Measurements from ENCODE around the gene MNAT1.

DNA sequence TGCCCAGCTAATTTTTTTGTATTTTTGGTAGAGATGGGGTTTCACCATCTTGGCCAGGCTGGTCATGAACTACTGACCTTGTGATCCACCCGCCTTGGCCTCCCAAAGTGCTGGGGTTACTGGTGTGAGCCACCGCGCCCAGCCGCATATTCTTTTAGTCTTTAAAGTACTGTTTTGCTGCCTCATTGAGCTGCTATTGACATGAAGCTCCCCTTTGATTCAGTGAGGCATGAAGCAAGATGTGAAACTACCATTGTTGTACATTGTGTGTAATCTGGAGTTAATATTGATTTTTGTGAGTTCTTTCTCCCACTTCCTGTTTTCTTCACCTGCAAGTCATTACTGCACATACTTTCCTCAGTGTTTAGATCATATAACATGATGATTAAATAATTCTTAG is 80.8 kb downstream of the MNAT1 start:
- TF ChIP-seq ZSCAN29 (IDR thresholded peaks at IDR 0.05) (no peak), SIN3A (IDR thresholded peaks at IDR 0.05; ENCODE audit: borderline replicate concordance in 2 of 2, control insufficient read depth in 1 of 2, low read depth in 2 of 2, low read length in 2 of 2) (no peak)
- TF ChIP-seq, protein P1, sequence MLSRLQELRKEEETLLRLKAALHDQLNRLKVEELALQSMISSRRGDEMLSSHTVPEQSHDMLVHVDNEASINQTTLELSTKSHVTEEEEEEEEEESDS (CRISPR knock-in tag; IDR thresholded peaks at IDR 0.05), result no peak

Data from K562 (cell line).